HG02852 (cell line): ENCODE measurements around the gene SLC22A23.

Experiments
- ATAC-seq: cut with Tn5 transposase; IDR thresholded peaks from one replicate; pipeline ENCODE4 v1.9.1; 2021; ENCODE audit warnings: mild to moderate bottlenecking, moderate library complexity; ENCODE audit not compliant: unreplicated experiment

SLC22A23 gene

DNA sequence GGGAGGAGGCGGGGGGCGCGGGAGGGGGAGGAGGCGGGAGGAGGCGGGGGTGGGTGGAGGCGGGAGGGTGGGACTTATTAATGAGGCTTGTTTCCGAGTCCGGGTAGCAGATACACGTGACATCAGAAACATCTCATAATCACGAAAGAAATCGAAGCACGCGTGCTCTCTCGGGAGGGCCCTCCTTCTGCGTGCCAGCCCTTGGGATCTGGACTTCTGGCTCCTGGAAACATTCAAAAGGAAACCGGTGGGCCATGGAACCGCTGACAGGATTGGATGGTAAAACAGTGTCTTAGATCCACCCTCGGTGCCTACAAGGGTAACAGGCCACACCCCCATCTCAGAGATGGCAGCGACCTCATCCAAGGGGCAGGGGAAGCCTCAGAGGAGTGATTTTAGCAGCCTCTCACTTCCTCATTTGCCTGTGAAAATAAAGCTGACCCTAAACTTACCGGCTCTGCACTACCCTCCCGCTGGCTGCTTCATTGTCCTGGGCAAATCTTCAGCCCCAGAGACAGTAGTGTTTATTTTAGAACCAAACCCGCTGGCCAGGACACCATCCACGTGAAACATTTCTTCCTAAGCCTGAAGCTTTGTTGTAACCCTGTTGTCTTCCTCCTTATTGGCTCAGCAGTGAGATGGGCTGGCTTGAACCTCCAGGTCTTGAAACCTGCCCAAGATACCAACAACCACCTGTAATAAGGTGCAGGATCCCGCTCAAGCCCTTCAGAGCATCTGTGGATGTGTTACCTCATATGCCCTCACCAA, 100.6 kb downstream of the SLC22A23 start:
- ATAC-seq, result peak; percentile 79

DNA sequence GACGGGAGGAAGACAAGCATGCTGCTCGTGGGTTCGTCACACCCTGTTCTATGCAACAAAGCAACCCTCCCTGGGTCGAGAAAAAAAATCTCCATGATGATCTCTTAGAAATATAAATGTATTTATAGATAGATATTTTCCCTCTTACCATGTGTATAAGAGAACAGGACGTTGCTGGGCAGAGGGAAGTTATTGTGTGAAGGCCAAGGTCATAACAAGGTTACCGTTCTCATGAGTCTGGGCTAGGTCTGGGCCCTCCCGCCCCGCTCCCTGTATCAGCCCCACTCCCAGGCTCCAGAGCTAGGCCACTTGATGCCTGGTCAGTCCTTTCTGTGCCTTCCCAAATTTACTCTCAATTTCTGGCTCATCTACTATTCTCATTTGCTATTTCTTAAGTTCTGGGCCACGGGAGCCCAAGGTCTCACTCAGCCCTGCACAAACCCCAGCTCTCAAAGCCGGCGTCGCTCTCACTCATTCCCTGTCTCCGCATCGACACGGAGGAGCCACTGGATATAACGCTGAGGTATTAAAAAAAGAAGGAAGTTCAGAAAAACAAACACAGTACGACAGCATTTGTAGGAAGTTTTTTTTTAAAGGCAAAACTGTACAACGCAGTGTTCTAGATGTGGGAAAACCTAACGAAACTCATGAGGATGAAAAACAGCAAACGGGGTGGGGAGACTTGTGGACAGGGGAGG, 101.3 kb downstream of the SLC22A23 start:
- ATAC-seq, result no peak

DNA sequence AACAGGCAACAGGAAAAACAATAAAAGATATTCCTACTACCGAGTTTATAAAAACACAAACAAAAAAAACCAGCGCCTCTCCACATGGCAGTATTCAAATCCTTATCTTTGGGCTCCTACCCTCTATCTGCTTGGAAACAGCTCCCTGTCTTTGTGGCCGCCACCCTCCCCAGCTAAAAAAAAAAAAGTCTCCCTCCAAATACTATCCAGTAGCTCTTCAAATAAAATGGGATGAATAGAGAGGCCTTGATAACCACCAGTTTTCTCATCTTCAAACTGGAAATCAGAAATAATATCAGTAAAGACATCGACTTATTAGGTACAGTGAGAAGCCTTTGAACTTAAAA, 101.9 kb downstream of the SLC22A23 start:
- no peak for ATAC-seq

DNA sequence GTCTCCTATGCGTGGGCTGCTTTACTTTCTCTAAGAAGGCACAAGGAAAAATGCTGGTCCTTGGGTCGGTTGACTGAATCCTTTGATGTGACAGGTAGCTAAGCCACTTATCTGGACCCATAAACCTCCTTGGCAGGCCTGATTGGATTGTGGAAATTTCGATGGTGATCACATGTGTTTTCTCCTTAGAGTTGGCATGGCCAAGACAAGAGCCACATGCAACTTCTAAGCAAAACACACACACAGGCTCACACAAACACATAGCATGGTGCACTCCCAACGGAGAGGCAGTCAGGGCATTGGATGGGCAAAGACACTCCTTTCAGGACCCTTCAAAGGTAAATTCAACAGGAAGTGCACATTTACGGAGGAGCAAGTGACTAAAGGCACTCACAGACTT, 102.9 kb downstream of the SLC22A23 start:
- no peak for ATAC-seq

- no peak for ATAC-seq
Observed at GRCh38 chr6:3353213-3353903, 103.5 kb downstream of the SLC22A23 start.

DNA sequence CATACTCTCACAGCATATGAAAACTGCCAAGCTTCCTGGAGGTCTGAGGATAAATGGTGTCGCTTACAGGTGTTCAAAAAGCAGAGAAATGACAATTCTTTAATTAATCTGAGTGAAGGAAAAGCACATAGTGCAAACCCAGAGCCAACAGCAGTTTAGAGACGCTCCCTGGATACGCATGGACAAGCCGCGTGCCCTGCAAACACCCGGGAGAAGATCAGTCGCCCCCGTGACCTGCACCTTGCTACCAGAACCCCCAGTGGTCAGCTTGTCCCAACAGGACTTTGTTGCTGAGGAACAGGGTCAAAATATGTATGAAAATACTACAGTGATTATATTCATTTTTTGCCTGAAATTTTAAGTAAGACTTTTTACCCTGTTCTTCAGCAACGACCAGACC, 104.2 kb downstream of the SLC22A23 start:
- no peak for ATAC-seq

DNA sequence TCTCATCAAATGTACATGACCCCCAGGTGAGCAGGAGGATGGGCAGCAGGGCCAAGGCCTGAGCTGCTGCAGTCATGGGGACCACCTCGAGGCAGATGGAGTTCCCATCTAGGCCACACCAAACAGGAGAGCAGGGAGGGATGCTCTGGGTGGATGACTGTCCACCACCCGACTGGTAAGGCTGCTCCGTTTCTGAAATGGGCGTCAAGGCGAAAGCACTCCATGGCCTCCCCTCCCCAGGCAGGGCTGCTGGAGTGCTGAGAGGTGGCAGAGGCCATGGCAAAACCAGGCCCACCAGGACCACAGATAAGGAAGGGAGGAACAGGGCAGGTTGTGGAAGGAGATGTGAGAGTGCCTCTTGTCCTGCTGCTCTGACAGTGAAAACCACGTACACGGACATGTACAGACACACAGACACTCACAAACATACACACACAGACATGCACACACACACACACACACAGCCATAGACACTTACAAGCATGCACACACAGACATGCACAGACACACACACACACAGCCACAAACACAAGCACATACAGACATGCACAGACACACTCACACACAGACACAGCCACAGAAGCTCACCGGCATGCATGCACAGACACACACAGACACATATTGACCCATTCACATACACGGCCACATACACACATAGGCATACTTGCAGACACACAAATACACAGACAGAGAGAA, 104.9 kb downstream of the SLC22A23 start:
- no peak for ATAC-seq

GRCh38 chr6:3351105-3351676, 105.7 kb downstream of the SLC22A23 start:
- no peak for ATAC-seq

GRCh38 chr6:3350252-3350796, 106.5 kb downstream of the SLC22A23 start:
- no peak for ATAC-seq

- no peak for ATAC-seq
Observed at GRCh38 chr6:3349388-3350251, 107.2 kb downstream of the SLC22A23 start.

DNA sequence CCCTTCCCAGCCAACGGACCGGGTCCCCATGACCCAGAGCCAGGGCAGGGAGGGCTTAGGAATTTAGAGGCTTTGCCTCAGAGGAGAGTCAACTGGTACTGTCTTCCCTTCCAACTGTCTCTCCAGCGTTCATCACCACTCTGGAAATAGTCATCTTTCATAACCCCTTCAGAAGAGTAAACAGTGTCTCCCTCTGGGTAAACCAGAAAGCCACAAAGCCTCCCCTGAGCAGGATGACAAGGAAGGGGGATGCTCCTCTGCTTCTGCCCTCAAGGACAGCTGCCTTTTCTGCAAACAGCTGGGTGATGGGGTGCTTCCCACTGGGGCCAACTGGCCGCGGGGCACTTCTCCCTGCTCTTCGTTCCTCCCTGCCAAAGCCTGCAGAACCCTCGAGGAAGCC, 108.0 kb downstream of the SLC22A23 start:
- ATAC-seq, result no peak

DNA sequence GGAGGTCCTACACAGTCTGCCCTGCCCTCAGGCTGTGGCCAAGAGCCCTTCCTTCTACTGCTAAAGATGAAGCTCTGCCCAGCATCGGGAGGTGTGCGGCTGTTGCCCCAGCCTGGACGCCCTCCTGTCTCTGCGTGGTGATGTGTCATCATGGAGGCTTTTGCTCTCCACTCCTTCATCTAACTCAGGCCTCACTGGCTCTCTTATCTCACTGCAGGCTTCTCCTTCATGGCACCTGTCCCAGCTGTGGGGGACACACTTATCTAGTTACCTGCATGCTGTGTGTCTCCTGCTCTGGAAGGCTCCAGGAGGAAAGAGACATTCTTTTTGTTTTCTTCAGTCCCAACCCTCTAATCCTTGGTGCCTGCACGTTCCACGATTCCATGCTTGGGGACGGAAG, 109.0 kb downstream of the SLC22A23 start:
- ATAC-seq, result no peak

GRCh38 chr6:3347247-3347646, 109.6 kb downstream of the SLC22A23 start:
- ATAC-seq, result no peak

DNA sequence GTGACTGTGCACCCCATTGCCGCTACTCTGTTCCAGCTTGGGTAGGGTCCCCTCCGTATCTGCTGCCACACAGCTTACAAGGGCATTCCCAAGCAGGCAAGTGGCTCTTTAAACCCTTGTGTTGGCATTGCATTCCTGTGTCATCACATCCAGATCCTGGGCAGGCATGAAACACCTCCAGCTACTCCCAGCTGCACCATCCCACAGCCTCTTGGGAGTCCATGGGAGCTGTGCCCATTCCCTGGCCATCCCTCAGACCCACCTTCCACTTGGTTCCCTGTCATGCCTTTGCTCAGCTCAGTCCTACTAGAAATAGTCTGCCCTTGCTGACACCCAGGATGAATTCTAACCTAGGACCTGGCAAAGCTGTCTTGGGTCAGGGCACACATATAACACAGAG, 110.4 kb downstream of the SLC22A23 start:
- no peak for ATAC-seq

GRCh38 chr6:3345836-3346235, 111.0 kb downstream of the SLC22A23 start:
- ATAC-seq, result no peak

GRCh38 chr6:3343089-3343883, 113.6 kb downstream of the SLC22A23 start:
- no peak for ATAC-seq

- ATAC-seq, result no peak
Observed at GRCh38 chr6:3341467-3341866, 115.4 kb downstream of the SLC22A23 start.

DNA sequence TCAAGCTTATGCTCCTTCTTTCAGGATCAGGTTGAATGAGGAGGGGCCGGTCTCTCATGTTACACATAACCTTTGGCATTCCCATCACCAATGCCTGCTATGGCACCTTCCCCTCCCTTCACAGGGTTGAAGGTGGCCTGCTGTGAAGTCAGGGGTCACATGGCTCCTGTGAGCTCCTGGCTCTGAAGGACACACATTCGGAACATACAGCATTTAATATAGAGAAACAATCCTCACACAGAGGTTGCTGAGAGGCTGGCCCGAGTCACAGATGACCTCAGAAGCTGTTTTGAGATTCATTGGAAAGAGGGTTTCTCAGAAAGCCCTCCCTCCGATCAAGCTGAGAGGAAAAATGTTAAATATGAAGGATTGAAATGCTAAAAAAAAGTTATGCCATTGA, 116.0 kb downstream of the SLC22A23 start:
- ATAC-seq, result no peak

- no peak for ATAC-seq
Observed at GRCh38 chr6:3340358-3340802, 116.5 kb downstream of the SLC22A23 start.
